ENCODE results near the gene EPN1. TPM values are rescaled to one million over a fixed set of nuclear protein-coding genes. Genes with fewer than 3 reads are reported as not detected.
A peak's percentile ranks its signal among the peaks of the same experiment; 100 is the strongest.

Gene EPN1
- total and polyA plus RNA-seq, 9 of the 15 experiments (the other 6 are each of a cell fraction or from before 2014, with no cell fraction given), result 0.08 to 138 (median 12.7) TPM

DNA sequence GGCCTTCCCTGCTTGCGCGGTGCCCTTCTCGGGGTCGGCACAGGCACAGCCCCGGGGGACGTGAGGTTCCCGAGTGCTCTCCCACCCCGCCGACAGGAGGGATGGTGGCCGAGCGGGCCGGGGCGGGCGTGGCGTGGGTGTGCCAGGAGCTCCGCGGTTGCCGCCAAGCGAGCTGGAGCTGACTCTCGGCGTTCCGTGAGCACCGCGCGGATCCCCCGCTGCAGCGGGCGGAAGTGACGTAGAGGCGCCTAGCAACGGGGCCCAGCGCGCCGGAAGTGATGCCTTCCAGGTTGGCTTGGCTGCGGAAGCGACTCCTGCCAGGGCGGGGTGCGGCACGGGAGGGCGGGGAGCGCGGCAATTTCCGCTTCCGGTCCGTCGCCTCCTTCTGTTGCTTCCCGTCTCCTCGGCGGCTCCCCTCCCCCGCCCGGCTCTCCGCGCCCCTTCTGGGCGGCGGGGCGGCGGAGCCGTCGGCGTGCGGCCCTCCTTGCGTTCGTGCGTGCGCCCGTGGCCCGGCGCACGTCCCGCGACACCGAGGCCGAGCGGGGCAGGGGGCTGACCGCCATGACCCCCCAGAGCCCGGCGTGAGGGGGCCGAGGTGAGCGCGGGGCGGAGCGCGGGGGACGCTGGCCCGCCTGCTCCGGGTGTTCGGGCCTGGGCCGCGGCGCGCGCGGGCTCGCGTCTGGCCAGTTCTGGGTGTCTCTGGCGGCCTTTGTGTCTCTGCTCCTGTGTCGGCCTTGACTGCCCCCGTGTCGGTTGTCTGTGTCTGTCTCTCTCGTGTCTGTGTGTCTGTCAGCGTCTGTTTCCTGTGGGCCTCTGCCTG, at the start of gene EPN1 (continued):
- TF ChIP-seq HMGXB4 (CRISPR knock-in tag; IDR thresholded peaks at IDR 0.05), result no peak
- peak; percentile 85 for TF ChIP-seq ATF7 (IDR thresholded peaks at IDR 0.05)
- TF ChIP-seq PHTF2 (CRISPR knock-in tag; IDR thresholded peaks at IDR 0.05), result no peak
- no peak for TF ChIP-seq ZBED1 (IDR thresholded peaks at IDR 0.05)
- no peak for TF ChIP-seq TCFL5 (CRISPR knock-in tag; conservative IDR thresholded peaks at IDR 0.05)
- no peak for TF ChIP-seq KLF10 (CRISPR knock-in tag; IDR thresholded peaks at IDR 0.05)
- TF ChIP-seq RBM14 (IDR thresholded peaks at IDR 0.05; ENCODE audit: borderline replicate concordance, insufficient read depth, low read depth, low read length), result no peak
- TF ChIP-seq SETDB1 (IDR thresholded peaks at IDR 0.05; ENCODE audit: low read length), result no peak
- TF ChIP-seq, protein P1, sequence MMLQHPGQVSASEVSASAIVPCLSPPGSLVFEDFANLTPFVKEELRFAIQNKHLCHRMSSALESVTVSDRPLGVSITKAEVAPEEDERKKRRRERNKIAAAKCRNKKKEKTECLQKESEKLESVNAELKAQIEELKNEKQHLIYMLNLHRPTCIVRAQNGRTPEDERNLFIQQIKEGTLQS (IDR thresholded peaks at IDR 0.05), result no peak
- TF ChIP-seq, protein P1 (CRISPR knock-in tag; conservative IDR thresholded peaks at IDR 0.05), result no peak
- TF ChIP-seq SOX6 (IDR thresholded peaks at IDR 0.05), result no peak
- no peak for TF ChIP-seq ZNF274 (IDR thresholded peaks at IDR 0.05; ENCODE audit: borderline replicate concordance, low read depth, low read length)
- no peak for TF ChIP-seq SMARCE1 (IDR thresholded peaks at IDR 0.05)
- no peak for TF ChIP-seq PHF21A (IDR thresholded peaks at IDR 0.05; ENCODE audit: borderline replicate concordance, low read depth)
- no peak for TF ChIP-seq CHD4 (IDR thresholded peaks at IDR 0.05; ENCODE audit: insufficient read depth, insufficient replicate concordance, low read depth, low read length, poor library complexity, severe bottlenecking)
- no peak for TF ChIP-seq STAT5A (IDR thresholded peaks at IDR 0.05; ENCODE audit: borderline replicate concordance, low read length)
- TF ChIP-seq ZBTB9 (CRISPR knock-in tag; IDR thresholded peaks at IDR 0.05), result peak; percentile 21; the same call in 1 of the 2 replicates
- TF ChIP-seq TEAD2 (tag; IDR thresholded peaks at IDR 0.05), result no peak
